Bronchial epithelial cell (primary cell): Measurements from ENCODE around the gene CNTNAP4. TPM values are rescaled to one million over a fixed set of nuclear protein-coding genes. Genes with fewer than 3 reads are reported as not detected.

Experiments used
- DNase-seq: peaks from one replicate; pipeline ENCODE4 v3.0.0-alpha.2; 2010; ENCODE audit warnings: low read depth
- FAIRE-seq: peaks from 2 replicates; lab custom pipeline; 2011; peaks lifted over from hg19 to GRCh38; lab: Jason Lieb, UNC
- H3K27me3 ChIP-seq: 2 replicates; pipeline ENCODE4 v1.5.1; 2011; ENCODE audit warnings: low read length; ENCODE audit not compliant: control insufficient read depth, insufficient read depth
- H3K36me3 ChIP-seq: 2 replicates; pipeline ENCODE4 v1.5.1; 2011; ENCODE audit warnings: low read length; ENCODE audit not compliant: control insufficient read depth, insufficient read depth
- H3K4me3 ChIP-seq: 2 replicates; pipeline ENCODE4 v1.5.1; 2011; ENCODE audit warnings: mild to moderate bottlenecking, low read depth, low read length, control low read depth
- total RNA-seq: library from RNA; depleted of rRNA; stranded (reverse); fragments of >200 nt; gene quantifications from 2 replicates; pipeline ENCODE4 v1.2.1, GENCODE V29; 2014
- TF ChIP-seq, protein P1 (sequence below): IDR thresholded peaks from 2 replicates; pipeline ENCODE4 v1.5.1; 2011; ENCODE audit warnings: mild to moderate bottlenecking, moderate library complexity, low read length, control low read depth, inconsistent platforms; ENCODE audit not compliant: insufficient read depth, severe bottlenecking

Gene CNTNAP4
- total RNA-seq, 1 donor from 2014 or later: not detected

DNA sequence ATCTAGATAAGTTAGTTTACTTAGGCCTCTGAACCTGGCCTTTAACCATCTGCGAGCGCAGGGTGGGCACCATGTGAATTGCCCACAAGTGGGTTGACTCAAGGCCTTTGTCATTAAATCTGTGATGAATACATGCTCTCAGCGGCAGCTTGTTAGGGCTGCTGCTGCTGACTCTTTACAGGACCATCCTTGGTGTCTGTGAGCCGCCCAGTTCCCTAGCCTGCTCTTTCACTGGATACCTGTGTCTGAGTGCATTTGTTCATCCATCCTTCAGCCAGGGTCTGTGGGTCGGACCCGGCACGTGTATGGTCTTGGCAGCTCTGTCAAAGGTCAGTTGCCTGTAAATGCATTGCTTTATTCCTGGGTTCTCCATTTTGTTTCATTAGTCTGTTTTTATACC lies 321.3 kb downstream of the CNTNAP4 start:
- Histone ChIP-seq H3K4me3 (no peak overlapping the region), H3K36me3 (no peaks in the 10 kb centered on the region), H3K27me3 (no peaks in the 10 kb centered on the region)
- TF ChIP-seq, protein P1, sequence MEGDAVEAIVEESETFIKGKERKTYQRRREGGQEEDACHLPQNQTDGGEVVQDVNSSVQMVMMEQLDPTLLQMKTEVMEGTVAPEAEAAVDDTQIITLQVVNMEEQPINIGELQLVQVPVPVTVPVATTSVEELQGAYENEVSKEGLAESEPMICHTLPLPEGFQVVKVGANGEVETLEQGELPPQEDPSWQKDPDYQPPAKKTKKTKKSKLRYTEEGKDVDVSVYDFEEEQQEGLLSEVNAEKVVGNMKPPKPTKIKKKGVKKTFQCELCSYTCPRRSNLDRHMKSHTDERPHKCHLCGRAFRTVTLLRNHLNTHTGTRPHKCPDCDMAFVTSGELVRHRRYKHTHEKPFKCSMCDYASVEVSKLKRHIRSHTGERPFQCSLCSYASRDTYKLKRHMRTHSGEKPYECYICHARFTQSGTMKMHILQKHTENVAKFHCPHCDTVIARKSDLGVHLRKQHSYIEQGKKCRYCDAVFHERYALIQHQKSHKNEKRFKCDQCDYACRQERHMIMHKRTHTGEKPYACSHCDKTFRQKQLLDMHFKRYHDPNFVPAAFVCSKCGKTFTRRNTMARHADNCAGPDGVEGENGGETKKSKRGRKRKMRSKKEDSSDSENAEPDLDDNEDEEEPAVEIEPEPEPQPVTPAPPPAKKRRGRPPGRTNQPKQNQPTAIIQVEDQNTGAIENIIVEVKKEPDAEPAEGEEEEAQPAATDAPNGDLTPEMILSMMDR: no peak
- no peak for FAIRE-seq
- no peak for DNase-seq

DNA sequence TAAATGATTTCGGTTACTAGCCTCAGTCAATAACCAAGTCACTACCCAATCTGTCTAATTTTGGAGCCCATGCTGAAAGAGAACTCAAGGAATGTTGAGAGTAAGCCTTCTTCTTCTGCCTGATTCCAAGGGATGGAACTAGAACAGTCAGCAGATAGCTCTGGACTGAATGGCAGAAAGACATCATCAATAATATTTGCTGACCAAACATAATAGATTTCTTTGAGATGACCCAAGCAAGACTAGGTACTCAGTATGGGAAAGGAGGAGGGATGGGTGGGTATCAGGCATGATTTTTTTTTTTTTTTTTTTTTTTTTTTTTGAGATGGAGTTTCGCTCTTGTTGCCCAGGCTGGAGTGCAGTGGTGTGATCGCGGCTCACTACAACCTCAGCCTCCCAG lies 330.1 kb downstream of the CNTNAP4 start:
- TF ChIP-seq, protein P1: no peak
- H3K27me3 ChIP-seq: no peaks in the 10 kb centered on the region
- DNase-seq: no peak
- H3K36me3 ChIP-seq: no peaks in the 10 kb centered on the region
- FAIRE-seq: no peak
- H3K4me3 ChIP-seq: no peak overlapping the region
